HepG2 (cell line): ENCODE measurements around the gene SEPTIN2. TPM values are rescaled to one million over a fixed set of nuclear protein-coding genes. Genes with fewer than 3 reads are reported as not detected.

ENCODE experiments used
- BCL6 ChIP-seq: IDR thresholded peaks from 2 replicates; pipeline ENCODE4 v1.6.1; 2016; ENCODE audit warnings: missing genetic modification reagents, missing compliant biosample characterization
- ELF3 ChIP-seq: IDR thresholded peaks from 2 replicates; pipeline ENCODE4 v1.6.1; 2016; ENCODE audit warnings: missing genetic modification reagents, missing compliant biosample characterization
- GATAD2A ChIP-seq: IDR thresholded peaks from 2 replicates; pipeline ENCODE4 v1.6.1; 2016
- GFI1 ChIP-seq: sonication (generic); formaldehyde crosslinking; IDR thresholded peaks from 2 replicates; pipeline ENCODE4 v1.5.0; 2020; ENCODE audit warnings: missing genetic modification reagents, mild to moderate bottlenecking, borderline replicate concordance
- SIN3A ChIP-seq: IDR thresholded peaks from 2 replicates; pipeline ENCODE4 v1.6.1; 2011; ENCODE audit warnings: low read depth, mild to moderate bottlenecking, control low read depth, low read length, borderline replicate concordance
- SOX6 ChIP-seq, 2 experiments: fragments of 450-650 bp in 1 of 2; sonication (generic) in 1 of 2; formaldehyde crosslinking in 1 of 2; IDR thresholded peaks; 2 replicates each; pipeline versions ENCODE4 v1.4.0 to v1.6.1; 2017 to 2020; ENCODE audit warnings: antibody characterized with exemption in 1 of 2, mild to moderate bottlenecking in 1 of 2, missing genetic modification reagents in 1 of 2
- TEAD3 ChIP-seq: optimal IDR thresholded peaks from 2 replicates; pipeline ENCODE3; 2016; ENCODE audit warnings: borderline replicate concordance
- ZNF180 ChIP-seq: sonication (generic); formaldehyde crosslinking; IDR thresholded peaks from 2 replicates; pipeline ENCODE4 v1.4.0; 2020; ENCODE audit warnings: low read depth, missing genetic modification reagents, borderline replicate concordance
- ZNF562 ChIP-seq: sonication (generic); formaldehyde crosslinking; IDR thresholded peaks from 2 replicates; pipeline ENCODE4 v1.8.0; 2022; ENCODE audit warnings: missing genetic modification reagents, borderline replicate concordance
- polyA plus RNA-seq, 8 experiments: library from polyadenylated mRNA; depleted of rRNA in 3 of 8; stranded (reverse) in 7 of 8; unstranded in 1 of 8; fragments of >200 nt; fragmentation: Illumina TruSeq in 4 of 8; extraction: Trizol in 4 of 8; gene quantifications; 2 replicates each; pipeline versions ENCODE4 v1.2.1 to v1.2.3, GENCODE V29; 2011 to 2016; ENCODE audit warnings: low read depth in 4 of 8, missing spikeins in 1 of 8, mixed read lengths in 1 of 8; ENCODE audit not compliant: insufficient read depth in 1 of 8
- total RNA-seq, 5 experiments: library from RNA; depleted of rRNA; stranded (reverse); fragments of >200 nt; fragmentation: Illumina TruSeq; extraction: Trizol; gene quantifications; 2 replicates each; pipeline ENCODE4 v1.2.3, GENCODE V29; 2016; ENCODE audit warnings: low read depth in 1 of 5
- TF ChIP-seq, protein P1 (sequence below): sonication (generic); formaldehyde crosslinking; IDR thresholded peaks from 2 replicates; pipeline ENCODE4 v1.5.0; 2020; ENCODE audit warnings: mild to moderate bottlenecking, missing genetic modification reagents
- TF ChIP-seq, protein P2 (sequence below): sonication (generic); formaldehyde crosslinking; IDR thresholded peaks from 2 replicates; pipeline ENCODE4 v1.4.0; 2020; ENCODE audit warnings: mild to moderate bottlenecking, missing genetic modification reagents, borderline replicate concordance
- TF ChIP-seq, protein P3 (sequence below): sonication (generic); formaldehyde crosslinking; IDR thresholded peaks from 2 replicates; pipeline ENCODE4 v1.8.1; 2023; ENCODE audit warnings: mild to moderate bottlenecking, inconsistent platforms, moderate library complexity, missing genetic modification reagents, borderline replicate concordance
- TF ChIP-seq, protein P4 (sequence below): sonication (generic); formaldehyde crosslinking; IDR thresholded peaks from 2 replicates; pipeline ENCODE4 v1.4.0; 2020; ENCODE audit warnings: low read depth, missing genetic modification reagents
- TF ChIP-seq, protein P5 (sequence below): sonication (generic); formaldehyde crosslinking; IDR thresholded peaks from 2 replicates; pipeline ENCODE4 v1.5.1; 2020; ENCODE audit warnings: mild to moderate bottlenecking, missing genetic modification reagents, borderline replicate concordance

The SEPTIN2 gene
- total and polyA plus RNA-seq, 2 of the 13 experiments (the other 11 are each of a cell fraction or from before 2014, with no cell fraction given), result 493 to 733 TPM

DNA sequence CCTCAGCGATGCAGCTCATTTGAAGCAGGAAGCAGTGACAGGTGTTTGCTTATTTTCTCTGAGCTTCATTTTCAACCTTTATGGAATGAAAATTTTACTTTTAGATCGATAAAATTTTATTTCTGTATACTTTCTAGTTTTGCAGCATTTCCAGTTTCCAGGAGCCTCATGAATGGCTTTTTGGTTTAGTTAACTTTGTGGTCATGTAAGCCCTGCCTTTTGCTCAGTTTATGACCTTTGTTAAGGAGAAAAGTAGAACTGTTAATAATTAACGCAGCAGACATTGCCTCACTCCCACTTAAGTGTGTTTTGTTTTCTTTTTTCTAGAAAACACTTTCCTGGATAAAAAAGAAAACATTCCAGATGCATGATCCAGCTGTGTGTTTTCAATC, 35.9 kb downstream of the SEPTIN2 start (continued):
- TF ChIP-seq, protein P1, sequence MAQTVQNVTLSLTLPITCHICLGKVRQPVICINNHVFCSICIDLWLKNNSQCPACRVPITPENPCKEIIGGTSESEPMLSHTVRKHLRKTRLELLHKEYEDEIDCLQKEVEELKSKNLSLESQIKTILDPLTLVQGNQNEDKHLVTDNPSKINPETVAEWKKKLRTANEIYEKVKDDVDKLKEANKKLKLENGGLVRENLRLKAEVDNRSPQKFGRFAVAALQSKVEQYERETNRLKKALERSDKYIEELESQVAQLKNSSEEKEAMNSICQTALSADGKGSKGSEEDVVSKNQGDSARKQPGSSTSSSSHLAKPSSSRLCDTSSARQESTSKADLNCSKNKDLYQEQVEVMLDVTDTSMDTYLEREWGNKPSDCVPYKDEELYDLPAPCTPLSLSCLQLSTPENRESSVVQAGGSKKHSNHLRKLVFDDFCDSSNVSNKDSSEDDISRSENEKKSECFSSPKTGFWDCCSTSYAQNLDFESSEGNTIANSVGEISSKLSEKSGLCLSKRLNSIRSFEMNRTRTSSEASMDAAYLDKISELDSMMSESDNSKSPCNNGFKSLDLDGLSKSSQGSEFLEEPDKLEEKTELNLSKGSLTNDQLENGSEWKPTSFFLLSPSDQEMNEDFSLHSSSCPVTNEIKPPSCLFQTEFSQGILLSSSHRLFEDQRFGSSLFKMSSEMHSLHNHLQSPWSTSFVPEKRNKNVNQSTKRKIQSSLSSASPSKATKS (CRISPR knock-in tag), result peak; percentile 23; the same call in 1 of the 2 replicates
- TF ChIP-seq, protein P2, sequence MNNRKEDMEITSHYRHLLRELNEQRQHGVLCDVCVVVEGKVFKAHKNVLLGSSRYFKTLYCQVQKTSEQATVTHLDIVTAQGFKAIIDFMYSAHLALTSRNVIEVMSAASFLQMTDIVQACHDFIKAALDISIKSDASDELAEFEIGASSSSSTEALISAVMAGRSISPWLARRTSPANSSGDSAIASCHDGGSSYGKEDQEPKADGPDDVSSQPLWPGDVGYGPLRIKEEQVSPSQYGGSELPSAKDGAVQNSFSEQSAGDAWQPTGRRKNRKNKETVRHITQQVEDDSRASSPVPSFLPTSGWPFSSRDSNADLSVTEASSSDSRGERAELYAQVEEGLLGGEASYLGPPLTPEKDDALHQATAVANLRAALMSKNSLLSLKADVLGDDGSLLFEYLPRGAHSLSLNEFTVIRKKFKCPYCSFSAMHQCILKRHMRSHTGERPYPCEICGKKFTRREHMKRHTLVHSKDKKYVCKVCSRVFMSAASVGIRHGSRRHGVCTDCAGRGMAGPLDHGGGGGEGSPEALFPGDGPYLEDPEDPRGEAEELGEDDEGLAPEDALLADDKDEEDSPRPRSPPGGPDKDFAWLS (CRISPR knock-in tag), result no peak
- no peak for TF ChIP-seq ZNF562 (CRISPR knock-in tag)
- TF ChIP-seq GATAD2A (CRISPR knock-in tag), result peak; percentile 51; the same call in 1 of the 2 replicates
- TF ChIP-seq, protein P3, sequence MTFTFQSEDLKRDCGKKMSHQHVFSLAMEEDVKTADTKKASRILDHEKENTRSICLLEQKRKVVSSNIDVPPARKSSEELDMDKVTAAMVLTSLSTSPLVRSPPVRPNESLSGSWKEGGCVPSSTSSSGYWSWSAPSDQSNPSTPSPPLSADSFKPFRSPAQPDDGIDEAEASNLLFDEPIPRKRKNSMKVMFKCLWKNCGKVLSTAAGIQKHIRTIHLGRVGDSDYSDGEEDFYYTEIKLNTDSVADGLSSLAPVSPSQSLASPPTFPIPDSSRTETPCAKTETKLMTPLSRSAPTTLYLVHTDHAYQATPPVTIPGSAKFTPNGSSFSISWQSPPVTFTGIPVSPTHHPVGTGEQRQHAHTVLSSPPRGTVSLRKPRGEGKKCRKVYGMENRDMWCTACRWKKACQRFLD, result no peak
- TF ChIP-seq ZNF180, result no peak
- TF ChIP-seq, protein P4, sequence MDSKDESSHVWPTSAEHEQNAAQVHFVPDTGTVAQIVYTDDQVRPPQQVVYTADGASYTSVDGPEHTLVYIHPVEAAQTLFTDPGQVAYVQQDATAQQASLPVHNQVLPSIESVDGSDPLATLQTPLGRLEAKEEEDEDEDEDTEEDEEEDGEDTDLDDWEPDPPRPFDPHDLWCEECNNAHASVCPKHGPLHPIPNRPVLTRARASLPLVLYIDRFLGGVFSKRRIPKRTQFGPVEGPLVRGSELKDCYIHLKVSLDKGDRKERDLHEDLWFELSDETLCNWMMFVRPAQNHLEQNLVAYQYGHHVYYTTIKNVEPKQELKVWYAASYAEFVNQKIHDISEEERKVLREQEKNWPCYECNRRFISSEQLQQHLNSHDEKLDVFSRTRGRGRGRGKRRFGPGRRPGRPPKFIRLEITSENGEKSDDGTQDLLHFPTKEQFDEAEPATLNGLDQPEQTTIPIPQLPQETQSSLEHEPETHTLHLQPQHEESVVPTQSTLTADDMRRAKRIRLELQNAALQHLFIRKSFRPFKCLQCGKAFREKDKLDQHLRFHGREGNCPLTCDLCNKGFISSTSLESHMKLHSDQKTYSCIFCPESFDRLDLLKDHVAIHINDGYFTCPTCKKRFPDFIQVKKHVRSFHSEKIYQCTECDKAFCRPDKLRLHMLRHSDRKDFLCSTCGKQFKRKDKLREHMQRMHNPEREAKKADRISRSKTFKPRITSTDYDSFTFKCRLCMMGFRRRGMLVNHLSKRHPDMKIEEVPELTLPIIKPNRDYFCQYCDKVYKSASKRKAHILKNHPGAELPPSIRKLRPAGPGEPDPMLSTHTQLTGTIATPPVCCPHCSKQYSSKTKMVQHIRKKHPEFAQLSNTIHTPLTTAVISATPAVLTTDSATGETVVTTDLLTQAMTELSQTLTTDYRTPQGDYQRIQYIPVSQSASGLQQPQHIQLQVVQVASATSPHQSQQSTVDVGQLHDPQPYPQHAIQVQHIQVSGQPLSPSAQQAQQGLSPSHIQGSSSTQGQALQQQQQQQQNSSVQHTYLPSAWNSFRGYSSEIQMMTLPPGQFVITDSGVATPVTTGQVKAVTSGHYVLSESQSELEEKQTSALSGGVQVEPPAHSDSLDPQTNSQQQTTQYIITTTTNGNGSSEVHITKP, result no peak
- no peak for TF ChIP-seq TEAD3
- TF ChIP-seq SOX6 (IDR thresholded peaks at IDR 0.05), result no peak
- TF ChIP-seq SOX6 (CRISPR knock-in tag; IDR thresholded peaks at IDR 0.05), result peak; percentile 56; the same call in 1 of the 2 replicates
- peak; percentile 97 for TF ChIP-seq BCL6 (CRISPR knock-in tag)
- TF ChIP-seq GFI1, result 0 out of 2 replicates have a peak, but pooled peaks have one; percentile 15
- TF ChIP-seq, protein P5, sequence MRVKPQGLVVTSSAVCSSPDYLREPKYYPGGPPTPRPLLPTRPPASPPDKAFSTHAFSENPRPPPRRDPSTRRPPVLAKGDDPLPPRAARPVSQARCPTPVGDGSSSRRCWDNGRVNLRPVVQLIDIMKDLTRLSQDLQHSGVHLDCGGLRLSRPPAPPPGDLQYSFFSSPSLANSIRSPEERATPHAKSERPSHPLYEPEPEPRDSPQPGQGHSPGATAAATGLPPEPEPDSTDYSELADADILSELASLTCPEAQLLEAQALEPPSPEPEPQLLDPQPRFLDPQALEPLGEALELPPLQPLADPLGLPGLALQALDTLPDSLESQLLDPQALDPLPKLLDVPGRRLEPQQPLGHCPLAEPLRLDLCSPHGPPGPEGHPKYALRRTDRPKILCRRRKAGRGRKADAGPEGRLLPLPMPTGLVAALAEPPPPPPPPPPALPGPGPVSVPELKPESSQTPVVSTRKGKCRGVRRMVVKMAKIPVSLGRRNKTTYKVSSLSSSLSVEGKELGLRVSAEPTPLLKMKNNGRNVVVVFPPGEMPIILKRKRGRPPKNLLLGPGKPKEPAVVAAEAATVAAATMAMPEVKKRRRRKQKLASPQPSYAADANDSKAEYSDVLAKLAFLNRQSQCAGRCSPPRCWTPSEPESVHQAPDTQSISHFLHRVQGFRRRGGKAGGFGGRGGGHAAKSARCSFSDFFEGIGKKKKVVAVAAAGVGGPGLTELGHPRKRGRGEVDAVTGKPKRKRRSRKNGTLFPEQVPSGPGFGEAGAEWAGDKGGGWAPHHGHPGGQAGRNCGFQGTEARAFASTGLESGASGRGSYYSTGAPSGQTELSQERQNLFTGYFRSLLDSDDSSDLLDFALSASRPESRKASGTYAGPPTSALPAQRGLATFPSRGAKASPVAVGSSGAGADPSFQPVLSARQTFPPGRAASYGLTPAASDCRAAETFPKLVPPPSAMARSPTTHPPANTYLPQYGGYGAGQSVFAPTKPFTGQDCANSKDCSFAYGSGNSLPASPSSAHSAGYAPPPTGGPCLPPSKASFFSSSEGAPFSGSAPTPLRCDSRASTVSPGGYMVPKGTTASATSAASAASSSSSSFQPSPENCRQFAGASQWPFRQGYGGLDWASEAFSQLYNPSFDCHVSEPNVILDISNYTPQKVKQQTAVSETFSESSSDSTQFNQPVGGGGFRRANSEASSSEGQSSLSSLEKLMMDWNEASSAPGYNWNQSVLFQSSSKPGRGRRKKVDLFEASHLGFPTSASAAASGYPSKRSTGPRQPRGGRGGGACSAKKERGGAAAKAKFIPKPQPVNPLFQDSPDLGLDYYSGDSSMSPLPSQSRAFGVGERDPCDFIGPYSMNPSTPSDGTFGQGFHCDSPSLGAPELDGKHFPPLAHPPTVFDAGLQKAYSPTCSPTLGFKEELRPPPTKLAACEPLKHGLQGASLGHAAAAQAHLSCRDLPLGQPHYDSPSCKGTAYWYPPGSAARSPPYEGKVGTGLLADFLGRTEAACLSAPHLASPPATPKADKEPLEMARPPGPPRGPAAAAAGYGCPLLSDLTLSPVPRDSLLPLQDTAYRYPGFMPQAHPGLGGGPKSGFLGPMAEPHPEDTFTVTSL (CRISPR knock-in tag), result peak; percentile 42; the same call in 1 of the 2 replicates
- TF ChIP-seq SIN3A, result 0 out of 2 replicates have a peak, but pooled peaks have one; percentile 13
- TF ChIP-seq ELF3, result 0 out of 2 replicates have a peak, but pooled peaks have one; percentile 28
